T1000 (cell line): ENCODE results near the gene UBE2E2.
A peak's percentile ranks its signal among the peaks of the same experiment; 100 is the strongest.
"Not testable (repeated sequence)": the region's sequence is repeated elsewhere in the genome, so short reads cannot be mapped to it uniquely, and the experiment has no call there.

Experiments used
- DNase-seq: peaks from one replicate; lab custom pipeline; 2025; ENCODE audit warnings: mixed read lengths; lab: John Stamatoyannopoulos, UW

Gene UBE2E2

DNA sequence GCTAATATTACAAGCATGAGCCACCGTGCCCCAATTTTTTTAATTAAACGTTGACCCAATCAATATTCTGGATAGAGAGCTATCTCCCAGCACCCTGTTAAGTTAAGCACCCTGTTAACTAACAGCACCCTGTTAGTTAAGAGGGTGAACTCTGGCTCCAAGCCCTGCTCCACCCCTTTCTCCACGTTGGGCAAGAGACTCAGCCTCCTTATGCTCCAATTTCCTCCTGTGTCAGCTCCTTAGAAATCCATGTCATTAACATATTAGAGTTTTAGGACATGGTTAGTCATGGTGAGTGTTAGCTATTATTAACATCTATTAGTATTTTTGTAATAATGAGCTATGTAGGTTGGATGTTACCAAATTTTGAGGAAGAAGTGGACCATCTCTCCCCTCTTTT, 385.4 kb downstream of the UBE2E2 start:
- no peak for DNase-seq

DNA sequence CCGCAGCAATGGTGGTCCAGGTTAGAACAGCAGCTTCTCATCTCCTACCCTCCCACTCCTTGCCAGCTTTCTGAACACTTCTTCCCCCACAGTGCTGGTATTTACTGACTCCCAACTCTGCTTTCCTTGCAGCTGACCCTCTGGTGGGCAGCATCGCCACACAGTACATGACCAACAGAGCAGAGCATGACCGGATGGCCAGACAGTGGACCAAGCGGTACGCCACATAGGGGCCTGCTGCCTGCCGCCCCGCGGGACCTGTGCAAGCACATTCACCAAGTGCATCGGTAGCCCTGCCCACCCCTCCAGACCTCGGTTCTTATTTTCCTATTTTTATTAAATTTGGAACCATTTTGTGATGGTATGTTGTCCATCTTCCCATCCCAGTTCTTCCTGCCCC, 386.5 kb downstream of the UBE2E2 start:
- DNase-seq, result no peak

DNA sequence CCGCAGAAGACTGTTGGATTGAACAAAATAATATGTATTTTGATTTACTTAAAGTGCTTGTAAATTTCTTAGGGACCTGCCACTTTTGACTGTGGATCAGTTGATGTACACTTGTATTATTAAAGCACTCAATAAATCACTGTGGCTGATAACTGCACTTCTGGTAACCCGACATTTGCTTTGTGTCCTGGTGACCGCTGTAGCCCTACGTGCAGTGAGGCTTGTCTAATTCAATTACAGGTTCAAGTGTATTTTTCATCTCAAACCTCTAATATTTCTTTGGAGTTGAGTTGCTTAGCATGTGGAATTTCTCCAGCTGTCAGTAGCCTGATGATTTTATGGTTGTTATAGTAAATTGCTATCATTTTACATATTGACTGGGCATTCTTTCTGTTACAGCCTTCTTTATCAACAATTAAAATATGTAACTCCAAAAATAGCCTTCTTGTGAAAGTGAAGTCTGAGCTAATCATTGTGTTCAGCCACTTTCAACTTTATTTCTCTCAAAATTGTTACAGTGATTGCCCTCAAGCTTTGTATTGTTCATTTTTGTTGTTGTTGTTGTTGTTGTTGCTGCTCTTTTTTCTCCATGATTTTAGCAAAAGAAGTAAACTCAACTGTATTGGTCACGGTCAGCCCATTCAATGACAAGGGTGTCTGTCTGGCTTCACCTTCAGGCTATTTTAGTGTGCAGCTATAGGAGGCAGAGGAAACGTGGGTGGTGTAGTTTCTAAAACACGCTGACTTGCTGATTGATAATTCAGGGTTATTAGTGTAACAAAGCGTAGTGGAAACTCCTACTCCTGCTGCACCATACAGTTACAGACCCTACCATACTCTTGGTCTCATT, 387.5 kb downstream of the UBE2E2 start:
- DNase-seq, result no peak

DNA sequence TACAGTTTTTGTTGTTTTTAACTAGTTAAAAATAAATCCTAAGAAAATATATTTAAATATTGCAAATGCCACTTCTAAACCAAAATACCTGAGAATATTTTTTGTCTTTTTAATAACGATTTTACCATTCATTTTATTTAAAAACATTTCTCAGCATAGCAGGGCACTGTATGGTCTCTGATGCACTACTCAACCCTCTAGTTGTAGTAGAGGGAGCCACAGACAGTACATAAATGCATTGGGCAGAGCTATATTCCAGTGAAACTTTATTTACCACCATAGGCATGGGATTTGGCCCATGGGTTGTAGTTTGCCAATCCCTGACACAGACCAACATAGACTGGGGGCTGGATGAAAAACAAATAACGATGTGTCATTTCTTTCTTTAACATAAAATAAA, 388.2 kb downstream of the UBE2E2 start:
- DNase-seq, result no peak

DNA sequence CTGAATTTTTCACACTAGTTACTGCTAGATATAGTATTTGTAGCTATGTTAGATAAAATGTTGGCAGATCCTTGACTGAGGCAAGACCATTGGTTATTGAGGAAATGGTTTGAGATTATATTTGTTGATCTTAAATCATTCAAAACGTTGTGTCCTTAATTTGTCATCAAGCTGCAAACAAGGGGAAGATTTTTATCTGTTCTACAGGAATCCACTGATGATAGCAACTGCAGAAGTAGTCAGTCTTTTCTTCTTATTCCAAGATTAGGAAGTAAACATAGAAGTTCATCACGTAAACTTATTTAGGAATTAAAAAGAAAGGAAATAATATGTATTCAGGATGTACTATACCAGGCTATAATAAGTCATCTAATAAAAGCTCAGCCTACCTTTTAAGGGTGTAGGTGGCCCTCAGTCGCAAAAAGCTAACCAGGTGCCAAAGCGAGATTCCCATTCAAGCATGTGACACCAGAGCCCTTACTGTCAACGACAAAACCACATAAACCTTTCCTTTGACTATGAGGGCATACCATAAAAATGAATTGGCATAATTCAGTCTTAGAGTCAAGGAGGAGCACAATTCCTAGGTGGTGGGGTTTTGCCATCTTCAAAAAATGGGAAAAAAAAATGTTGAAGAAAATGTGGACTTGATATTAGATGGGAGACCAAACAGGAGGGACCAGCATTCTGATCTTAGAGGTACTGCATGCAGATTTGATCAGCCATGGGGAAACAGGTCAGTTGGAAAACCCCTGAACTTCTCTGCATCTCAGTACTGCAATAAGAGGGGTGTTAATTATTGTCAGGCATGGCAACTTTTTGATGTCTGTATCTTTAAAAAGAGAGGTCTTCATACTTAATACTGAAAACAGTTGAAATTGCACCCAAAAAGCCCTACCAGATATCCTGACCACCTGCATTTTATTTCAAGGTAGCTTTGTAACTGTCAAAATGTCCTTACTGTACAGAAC, 390.1 kb downstream of the UBE2E2 start:
- DNase-seq, result no peak

DNA sequence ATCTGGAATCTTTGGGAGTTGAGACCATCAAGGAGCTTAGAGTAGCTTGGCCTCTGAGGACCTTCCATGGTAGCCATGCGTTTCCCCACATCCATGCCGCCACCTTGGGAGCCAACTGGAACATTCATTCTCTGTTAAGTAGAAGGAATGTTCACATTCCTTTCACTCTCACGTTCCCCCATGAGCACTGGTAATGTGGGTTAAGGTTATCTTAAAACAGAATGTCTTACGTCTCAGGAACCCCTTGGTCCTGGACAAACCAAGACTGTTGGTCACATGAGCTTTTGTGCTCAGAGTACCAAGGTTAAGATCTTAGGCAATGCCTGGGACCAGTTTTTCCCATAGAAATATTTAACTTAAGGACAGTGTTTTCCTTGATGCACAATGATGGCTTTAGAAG, 390.9 kb downstream of the UBE2E2 start:
- DNase-seq, result no peak

DNA sequence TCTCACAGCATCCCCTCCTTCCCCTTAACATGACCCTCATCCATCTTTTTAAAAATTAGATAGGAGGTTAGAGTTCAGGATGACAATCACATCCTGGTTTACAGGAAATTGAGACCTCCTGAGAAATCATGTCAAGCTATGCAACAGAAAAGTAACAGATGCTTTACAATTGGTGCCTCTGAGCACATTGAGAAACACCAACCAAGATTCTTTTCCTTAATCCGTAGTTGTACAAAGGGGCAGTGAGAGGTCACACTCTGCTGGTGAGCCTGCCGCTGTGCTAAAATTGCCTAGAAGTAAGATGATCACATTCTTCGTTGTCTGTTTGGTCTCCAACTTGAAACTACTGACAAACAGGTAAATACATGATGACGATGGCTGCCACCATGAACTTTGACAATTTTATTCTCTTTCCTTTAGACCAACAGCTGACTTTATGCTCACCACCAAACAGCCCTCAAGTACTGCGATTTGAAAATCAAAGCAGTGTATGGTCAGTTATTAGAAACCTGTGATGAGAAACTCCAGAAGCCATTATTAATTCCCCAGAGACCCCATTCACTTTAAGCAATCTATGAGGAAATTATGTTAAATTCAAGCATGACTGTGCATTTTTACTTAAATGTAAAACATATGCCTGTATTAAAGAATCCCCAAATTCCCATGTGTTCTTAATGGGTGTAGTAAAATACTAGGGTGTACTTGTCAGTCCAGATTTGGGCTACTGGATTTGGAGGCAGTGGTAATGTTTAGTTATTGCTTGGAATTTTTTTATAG, 392.0 kb downstream of the UBE2E2 start:
- no peak for DNase-seq

DNA sequence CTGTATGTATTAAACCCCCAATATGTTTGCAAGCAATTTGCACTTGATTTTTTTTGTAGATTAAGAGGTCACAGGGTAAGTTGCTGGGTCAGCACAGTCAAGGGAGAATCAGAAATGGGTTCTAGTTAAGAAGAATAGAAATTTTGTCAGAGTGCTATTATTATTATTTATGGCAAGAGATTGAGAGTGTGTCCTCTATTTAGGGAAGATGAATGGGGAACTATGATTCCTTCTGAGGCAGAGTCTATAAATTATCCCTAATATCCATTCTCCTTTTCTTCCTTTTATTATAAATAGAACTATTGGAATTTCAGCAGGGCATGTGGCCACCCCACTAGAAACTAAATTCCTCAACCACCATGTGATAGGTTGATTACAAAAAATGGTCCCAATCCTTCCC, 392.7 kb downstream of the UBE2E2 start:
- no peak for DNase-seq

DNA sequence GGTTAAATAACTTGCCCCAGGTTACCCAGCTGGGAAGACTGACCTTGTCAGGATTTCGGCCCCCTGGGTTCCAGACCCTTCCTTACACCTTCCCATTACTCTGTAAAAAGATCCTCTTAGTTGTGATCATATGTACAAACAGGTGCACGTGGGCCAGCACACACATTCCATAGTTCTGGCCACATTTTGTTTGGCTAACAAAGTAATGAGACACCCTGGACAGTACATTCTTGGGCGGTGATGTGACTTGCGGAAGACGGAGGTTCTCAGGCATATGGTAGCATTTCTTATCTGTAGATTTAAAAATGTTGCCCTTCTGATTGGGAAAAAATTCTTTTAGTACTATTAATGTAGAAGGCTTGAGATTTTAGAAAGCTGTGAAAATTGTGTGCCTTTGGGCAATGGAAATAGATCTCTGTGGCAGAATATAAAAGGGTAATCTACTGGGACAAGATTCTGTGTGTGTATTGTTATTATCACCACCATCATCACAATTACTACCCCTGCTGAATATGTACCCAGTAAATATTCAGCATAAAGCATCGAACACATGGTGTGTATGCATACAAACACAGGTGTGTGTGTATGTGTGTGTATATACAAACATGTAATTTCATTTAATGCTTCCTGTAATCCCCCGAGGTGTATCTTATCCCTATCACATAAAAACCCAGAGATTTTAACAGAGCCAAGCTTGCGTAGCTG, 397.2 kb downstream of the UBE2E2 start:
- DNase-seq, result peak; percentile 35

DNA sequence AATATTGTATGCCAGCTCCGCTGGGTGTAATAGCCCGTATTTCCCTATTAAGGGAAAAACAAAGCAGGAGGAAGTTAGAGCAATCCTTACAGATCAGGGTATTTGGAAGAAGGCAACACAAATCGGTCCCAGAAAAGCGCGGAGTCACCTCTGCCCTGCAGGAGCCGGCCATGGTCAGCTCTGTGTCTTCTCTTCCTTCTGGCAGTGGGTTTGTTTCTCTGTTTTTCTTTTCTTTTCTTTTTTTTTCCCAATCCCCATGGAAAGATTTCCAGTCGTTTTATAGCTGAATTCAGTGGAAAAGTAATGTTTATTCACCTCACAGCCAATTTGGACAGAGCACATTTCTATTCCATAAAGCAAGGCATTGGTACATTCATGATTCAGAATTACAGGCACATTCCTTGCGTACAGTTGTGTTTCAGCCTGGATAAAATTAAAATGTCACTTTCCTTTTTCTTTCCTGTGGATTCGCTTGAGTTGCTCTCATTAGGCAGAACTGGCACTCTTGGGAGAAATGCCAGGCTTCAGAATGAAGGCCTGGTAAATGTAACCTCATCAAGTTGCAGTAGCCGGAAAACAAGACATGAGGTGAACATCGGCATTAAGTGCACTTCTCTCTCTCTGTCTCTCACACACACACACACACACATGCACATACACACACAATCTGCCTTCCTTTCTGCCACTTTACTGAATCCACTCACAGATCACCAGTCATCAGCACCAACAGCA, 398.1 kb downstream of the UBE2E2 start:
- DNase-seq, result no peak

DNA sequence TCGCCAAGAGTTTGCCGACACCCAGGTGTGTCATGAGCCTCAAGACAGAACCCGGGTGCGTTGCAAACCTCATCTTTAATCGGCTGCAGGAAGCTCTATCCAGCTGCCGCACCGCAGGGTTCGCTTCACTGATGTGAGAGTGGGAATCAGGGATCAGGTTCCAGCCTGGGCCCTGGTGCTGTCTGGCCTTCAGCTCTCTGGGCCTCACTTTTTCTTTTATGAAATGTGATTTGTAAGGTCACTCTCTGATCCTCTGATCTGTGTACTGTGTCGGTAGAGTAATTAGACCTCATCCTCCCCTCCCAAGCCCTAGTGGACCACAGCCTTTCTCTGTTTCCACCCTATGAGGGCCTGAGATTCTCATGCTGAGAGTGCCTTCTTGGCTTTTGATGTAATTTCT, 399.8 kb downstream of the UBE2E2 start:
- no peak for DNase-seq

DNA sequence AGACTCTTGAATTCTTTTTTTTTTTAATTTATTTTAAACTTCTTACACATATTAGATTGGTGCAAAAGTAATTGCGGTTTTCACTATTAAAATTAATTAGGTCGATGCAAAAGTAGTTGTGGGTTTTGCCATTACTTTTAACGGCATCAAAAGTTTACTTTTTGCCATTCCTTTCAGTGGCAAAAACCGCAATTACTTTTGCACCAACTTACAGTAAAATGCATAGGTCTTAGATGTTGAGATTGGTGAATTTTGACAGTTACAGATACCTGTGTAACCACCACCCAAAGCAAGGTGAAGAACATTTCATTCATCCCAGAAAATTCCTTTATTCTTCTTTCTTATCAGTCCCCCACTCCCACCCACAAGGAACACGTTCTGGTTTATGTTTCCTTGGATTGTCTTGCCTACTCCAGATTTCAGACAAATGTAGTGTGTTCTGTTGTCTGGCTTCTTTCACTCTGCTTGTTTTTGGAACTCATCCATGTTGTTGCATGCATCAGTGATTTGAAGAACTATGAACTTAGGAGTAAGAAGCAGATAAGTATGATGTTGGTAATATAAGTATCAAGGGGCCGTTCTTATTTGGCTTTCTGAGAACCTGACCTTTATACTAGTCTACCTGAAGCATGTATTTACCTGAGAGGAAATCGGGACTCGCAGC, 404.2 kb downstream of the UBE2E2 start:
- no peak for DNase-seq

DNA sequence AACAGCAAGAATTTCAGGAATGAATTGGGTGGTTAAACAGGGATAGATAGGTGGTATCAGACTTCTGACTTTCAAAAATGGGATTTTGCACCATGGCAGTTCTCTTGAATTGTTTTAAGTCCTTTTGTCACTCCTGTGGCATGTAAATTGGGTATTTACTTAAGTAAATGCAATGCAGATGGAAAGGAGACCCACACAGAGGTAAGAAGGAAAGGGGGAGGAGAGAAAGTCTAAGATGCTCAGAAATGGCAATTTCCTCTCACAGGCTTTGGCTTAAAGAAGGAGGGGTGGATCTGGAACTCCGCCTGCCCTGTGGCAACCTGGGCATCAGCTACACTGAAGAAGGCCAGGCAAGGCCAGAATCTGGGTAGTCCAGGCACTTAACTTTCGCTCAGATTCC, 405.5 kb downstream of the UBE2E2 start:
- DNase-seq, result no peak

DNA sequence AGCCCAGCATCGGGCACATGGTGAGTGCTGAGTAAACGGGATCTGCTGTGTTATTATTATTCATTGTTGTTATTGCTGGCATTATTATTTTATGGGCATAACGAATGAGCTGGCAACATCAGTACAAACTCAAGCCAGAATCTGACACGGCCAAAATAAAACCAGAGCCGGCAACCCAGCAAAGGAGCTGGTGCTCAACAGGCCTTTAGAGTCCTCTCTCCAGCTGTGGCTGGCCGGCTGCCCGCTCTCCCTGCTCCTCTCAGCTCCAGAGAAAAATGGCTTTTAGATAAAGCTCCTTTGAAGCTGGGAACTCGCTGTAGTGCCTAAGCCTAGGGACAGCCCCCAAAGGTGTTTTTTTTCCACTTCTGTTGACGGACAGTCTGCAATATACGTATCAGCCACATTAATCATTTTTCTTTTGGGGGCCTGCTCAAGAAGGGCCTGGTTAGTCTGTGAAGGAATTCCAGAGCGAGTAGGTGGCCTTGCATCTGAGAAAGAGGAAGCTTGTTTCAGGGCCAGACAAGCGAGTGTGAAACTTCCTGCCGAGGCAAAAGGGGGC, 408.7 kb downstream of the UBE2E2 start:
- no peak for DNase-seq

DNA sequence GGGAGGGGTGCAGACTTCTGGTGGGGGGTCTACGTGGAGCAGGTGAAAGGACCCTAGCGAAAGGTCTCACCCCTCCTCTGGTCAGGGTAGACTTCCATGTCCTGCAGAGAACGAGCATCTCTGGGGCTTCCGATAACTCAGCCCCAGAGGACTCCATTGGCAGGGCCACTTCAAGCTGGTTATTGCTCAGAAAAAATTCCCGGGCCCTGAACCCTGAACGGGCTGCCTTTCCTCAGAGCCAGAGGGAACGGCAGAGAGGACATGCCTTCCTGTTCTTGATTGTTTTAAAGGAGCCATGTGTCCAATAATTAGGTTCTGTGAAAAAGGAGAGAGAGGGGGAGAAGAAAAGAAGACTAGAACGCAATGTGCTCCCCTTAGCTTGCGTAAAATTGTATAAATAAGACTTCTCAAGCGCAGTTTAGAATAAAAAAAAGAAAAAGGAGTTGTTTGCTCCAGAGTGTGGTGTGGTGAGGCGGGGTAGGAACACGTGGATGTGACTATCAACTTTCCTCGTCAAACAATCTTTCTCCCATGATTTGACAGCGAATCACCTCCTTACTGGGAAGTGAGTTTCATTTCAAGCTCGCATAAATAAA, 409.3 kb downstream of the UBE2E2 start:
- DNase-seq, result no peak

DNA sequence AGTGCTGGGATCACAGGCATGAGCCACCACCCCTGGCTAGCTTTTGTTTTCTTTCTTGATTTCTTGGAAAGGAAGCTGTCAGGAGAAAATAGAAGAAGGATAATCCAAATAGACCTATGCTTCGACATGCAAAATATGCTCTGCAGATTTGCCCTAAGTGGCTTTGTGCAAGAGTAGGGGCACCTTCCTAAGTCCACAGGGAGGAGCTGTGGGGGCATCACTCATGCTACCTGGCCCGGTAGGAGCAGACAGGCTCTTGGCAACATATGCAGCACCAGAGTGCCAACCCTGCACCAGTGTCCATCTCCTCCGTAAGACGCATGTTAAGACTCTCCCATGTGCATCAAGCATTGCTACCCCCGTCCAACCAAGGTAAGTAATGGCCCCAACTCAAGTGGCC, 411.9 kb downstream of the UBE2E2 start:
- DNase-seq, result no peak

DNA sequence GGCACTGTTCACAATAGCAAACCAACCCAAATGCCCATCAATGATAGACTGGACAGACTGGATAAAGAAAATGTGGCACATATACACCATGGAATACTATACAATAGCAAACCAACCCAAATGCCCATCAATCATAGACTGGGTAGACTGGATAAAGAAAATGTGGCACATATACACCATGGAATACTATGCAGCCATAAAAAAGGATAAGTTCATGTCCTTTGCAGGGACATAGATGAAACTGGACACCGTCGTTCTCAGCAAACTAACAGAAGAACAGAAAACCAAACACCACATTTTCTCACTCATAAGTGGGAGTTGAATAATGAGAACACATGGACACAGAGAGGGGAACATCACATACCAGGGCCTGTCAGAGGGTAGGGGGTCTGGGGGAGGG, 415.3 kb downstream of the UBE2E2 start:
- DNase-seq, result not testable (repeated sequence)

DNA sequence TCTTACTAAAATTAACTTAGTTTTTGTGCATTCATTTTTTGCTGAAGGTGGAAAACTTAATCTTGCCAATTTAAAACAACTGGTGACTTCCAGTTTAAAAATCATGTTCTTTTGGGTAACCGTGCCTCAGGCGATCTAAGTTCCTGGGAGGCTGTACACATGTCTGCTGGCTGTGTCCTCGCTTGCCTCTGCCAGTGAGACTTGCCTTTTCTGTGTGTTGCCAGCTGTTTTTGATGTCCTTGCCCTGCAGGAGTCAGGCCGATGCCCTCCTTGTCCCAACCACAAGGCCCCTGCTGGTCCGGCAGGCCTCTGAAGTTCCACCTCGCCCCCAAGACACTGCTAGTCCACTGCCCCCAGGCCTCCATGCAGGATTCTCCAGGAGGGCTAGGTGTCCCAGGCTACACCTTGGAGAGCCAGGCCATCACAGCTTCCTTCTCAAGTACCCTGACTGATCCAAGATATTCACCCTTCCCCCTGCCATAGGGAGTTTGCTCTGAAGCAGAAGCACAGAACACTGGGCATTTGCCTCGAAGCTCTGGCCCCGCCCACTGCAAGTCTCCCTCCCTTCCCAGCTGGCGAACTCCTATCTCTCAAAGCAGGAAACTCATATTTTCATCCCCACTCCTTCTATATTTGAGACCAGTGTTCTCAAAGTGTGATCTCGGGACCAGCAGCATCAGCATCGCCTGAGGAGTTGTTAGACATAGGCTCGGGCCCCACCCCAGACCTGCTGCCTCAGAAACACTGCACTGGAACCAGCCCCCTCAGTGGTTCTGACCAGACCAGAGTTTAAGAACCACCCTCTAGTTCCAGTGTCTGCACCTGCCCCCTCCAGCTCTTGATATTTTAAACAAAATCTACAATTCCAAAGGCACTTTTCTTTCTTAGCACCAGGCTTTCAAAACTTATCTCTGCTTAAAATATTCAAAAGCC, 416.8 kb downstream of the UBE2E2 start:
- no peak for DNase-seq

DNA sequence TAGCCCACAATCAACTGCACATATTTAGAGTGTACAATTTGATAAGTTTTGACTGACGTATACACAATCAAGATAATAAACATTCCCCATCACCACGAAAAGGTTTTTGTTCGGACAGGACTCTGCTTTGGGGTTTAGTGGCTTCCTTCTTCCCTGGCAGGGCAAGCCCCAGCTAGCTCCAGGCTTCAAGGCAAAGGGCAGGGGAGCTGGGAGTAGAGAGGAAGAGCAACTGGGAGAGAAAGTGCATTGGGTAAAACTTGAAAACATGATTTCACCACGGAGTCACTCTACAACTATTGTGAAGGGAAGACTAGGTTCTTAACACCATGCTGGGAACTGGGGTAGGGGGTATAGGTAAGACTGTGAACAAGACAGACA, 417.5 kb downstream of the UBE2E2 start:
- DNase-seq, result no peak
